Activated naive CD4-positive, alpha-beta T cell treated with anti-CD3 and anti-CD28 coated beads for 36 hours (primary cell): ENCODE measurements around the gene SOX1. TPM values are rescaled to one million over a fixed set of nuclear protein-coding genes. Genes with fewer than 3 reads are reported as not detected.

Experiments
- CTCF ChIA-PET: fragments of 350-600 bp; sonication (Branson Sonifier 250); formaldehyde crosslinking; loops from one replicate; lab custom pipeline; 2021; ENCODE audit warnings: antibody characterized with exemption; lab: Charles Lee
- DNase-seq: peaks from one replicate; pipeline ENCODE4 v3.0.0-alpha.2; 2020
- H3K27ac Mint-ChIP-seq: one replicate; pipeline ENCODE4 v1.8.0; 2021; ENCODE audit warnings: mild to moderate bottlenecking, mixed read lengths
- H3K27me3 Mint-ChIP-seq: one replicate; pipeline ENCODE4 v1.8.0; 2021; ENCODE audit warnings: low read depth, mixed read lengths
- H3K36me3 Mint-ChIP-seq: one replicate; pipeline ENCODE4 v1.8.0; 2021; ENCODE audit warnings: low read depth, mixed read lengths
- H3K4me1 Mint-ChIP-seq: one replicate; pipeline ENCODE4 v1.8.0; 2021; ENCODE audit warnings: low read depth, mixed read lengths
- H3K4me3 Mint-ChIP-seq: one replicate; pipeline ENCODE4 v1.8.0; 2021; ENCODE audit warnings: mild to moderate bottlenecking, moderate library complexity, mixed read lengths
- H3K9me3 Mint-ChIP-seq: one replicate; pipeline ENCODE4 v1.8.0; 2021; ENCODE audit warnings: mixed read lengths
- intact Hi-C: fragments of 100-400 bp; cut with micrococcal nuclease; formaldehyde crosslinking; loops from one replicate; pipeline ENCODE4 v1.15.1; 2023
- total RNA-seq, 2 experiments: library from RNA; stranded (reverse); gene quantifications; one replicate each; pipeline ENCODE4 v1.2.3, GENCODE V29; 2021

Gene SOX1
- total RNA-seq, 2 experiments from 2014 or later, result not detected

- intact Hi-C loops, result loop anchor here (2.0 to 5.0 kb wide), 2 partner anchors 16 to 53 kb away; no protein-coding TSS in a partner anchor
- no peak for DNase-seq
- peaks cover 72% of the 10 kb centered on the region for H3K27me3 Mint-ChIP-seq
- no peak overlapping the region for H3K27ac Mint-ChIP-seq
- H3K4me3 Mint-ChIP-seq, result no peak overlapping the region
- peaks cover 2% of the 10 kb centered on the region for H3K4me1 Mint-ChIP-seq
- CTCF ChIA-PET, result no interaction called here
- H3K9me3 Mint-ChIP-seq, result no peaks in the 10 kb centered on the region
- H3K36me3 Mint-ChIP-seq, result peaks cover 1% of the 10 kb centered on the region
Measured at GRCh38 chr13:112054616-112055015, 12.3 kb upstream of the SOX1 start.

GRCh38 chr13:112055036-112055914, 11.7 kb upstream of the SOX1 start:
- H3K9me3 Mint-ChIP-seq, result no peaks in the 10 kb centered on the region
- H3K4me1 Mint-ChIP-seq, result peaks cover 2% of the 10 kb centered on the region
- peaks cover 1% of the 10 kb centered on the region for H3K36me3 Mint-ChIP-seq
- peaks cover 75% of the 10 kb centered on the region for H3K27me3 Mint-ChIP-seq
- CTCF ChIA-PET, result no interaction called here
- DNase-seq, result no peak
- intact Hi-C loops, result loop anchor here (2.0 kb wide), 1 partner anchor 16 kb away; no protein-coding TSS in a partner anchor
- H3K27ac Mint-ChIP-seq, result no peak overlapping the region
- H3K4me3 Mint-ChIP-seq, result no peak overlapping the region

GRCh38 chr13:112055915-112056269, 11.1 kb upstream of the SOX1 start:
- DNase-seq, result no peak
- CTCF ChIA-PET, result no interaction called here
- H3K27ac Mint-ChIP-seq, result no peak overlapping the region
- H3K4me3 Mint-ChIP-seq, result no peak overlapping the region
- intact Hi-C loops, result loop anchor here (2.0 kb wide), 1 partner anchor 15 kb away; no protein-coding TSS in a partner anchor
- H3K9me3 Mint-ChIP-seq, result no peaks in the 10 kb centered on the region
- H3K27me3 Mint-ChIP-seq, result peaks cover 74% of the 10 kb centered on the region
- H3K4me1 Mint-ChIP-seq, result peaks cover 5% of the 10 kb centered on the region
- peaks cover 1% of the 10 kb centered on the region for H3K36me3 Mint-ChIP-seq

- DNase-seq, result no peak
- H3K27ac Mint-ChIP-seq, result no peak overlapping the region
- no peaks in the 10 kb centered on the region for H3K9me3 Mint-ChIP-seq
- CTCF ChIA-PET, result no interaction called here
- intact Hi-C loops, result no loop called here
- no peak overlapping the region for H3K4me3 Mint-ChIP-seq
- H3K4me1 Mint-ChIP-seq, result peaks cover 5% of the 10 kb centered on the region
- peaks cover 1% of the 10 kb centered on the region for H3K36me3 Mint-ChIP-seq
- H3K27me3 Mint-ChIP-seq, result peaks cover 74% of the 10 kb centered on the region
Measured at GRCh38 chr13:112056284-112056727, 10.6 kb upstream of the SOX1 start.

GRCh38 chr13:112056739-112057438, 10.1 kb upstream of the SOX1 start:
- H3K36me3 Mint-ChIP-seq, result peaks cover 1% of the 10 kb centered on the region

GRCh38 chr13:112057439-112057735, 9.6 kb upstream of the SOX1 start:
- Mint-ChIP-seq H3K4me1 (peaks cover 5% of the 10 kb centered on the region), H3K27me3 (peaks cover 75% of the 10 kb centered on the region), H3K36me3 (peaks cover 1% of the 10 kb centered on the region), H3K9me3 (no peaks in the 10 kb centered on the region), H3K4me3 (no peak overlapping the region), H3K27ac (no peak overlapping the region)
- intact Hi-C loops, result no loop called here
- CTCF ChIA-PET, result interaction anchor here (0.6 kb wide), 1 partner anchor 36 kb away, joined by 4 read pairs; no protein-coding TSS in a partner anchor
- no peak for DNase-seq

More at GRCh38 chr13:112056739-112057438, 10.1 kb upstream of the SOX1 start:
- Mint-ChIP-seq H3K9me3 (no peaks in the 10 kb centered on the region), H3K4me1 (peaks cover 5% of the 10 kb centered on the region), H3K27ac (no peak overlapping the region), H3K27me3 (peaks cover 75% of the 10 kb centered on the region), H3K4me3 (no peak overlapping the region)
- CTCF ChIA-PET, result no interaction called here
- intact Hi-C loops, result no loop called here
- no peak for DNase-seq

GRCh38 chr13:112057736-112058518, 9.0 kb upstream of the SOX1 start:
- intact Hi-C loops, result no loop called here
- CTCF ChIA-PET, result interaction anchor here (0.6 kb wide), 1 partner anchor 37 kb away, joined by 4 read pairs; no protein-coding TSS in a partner anchor
- no peak for DNase-seq
- Mint-ChIP-seq H3K27me3 (peaks cover 75% of the 10 kb centered on the region), H3K4me1 (peaks cover 5% of the 10 kb centered on the region), H3K27ac (no peak overlapping the region), H3K4me3 (no peak overlapping the region), H3K36me3 (peaks cover 1% of the 10 kb centered on the region), H3K9me3 (no peaks in the 10 kb centered on the region)

GRCh38 chr13:112058519-112058873, 8.5 kb upstream of the SOX1 start:
- no peak overlapping the region for H3K4me3 Mint-ChIP-seq
- no peak for DNase-seq
- CTCF ChIA-PET, result no interaction called here
- no peak overlapping the region for H3K27ac Mint-ChIP-seq
- peaks cover 1% of the 10 kb centered on the region for H3K36me3 Mint-ChIP-seq
- H3K9me3 Mint-ChIP-seq, result no peaks in the 10 kb centered on the region
- H3K27me3 Mint-ChIP-seq, result peaks cover 75% of the 10 kb centered on the region
- intact Hi-C loops, result no loop called here
- peaks cover 9% of the 10 kb centered on the region for H3K4me1 Mint-ChIP-seq

- no peak for DNase-seq
- intact Hi-C loops, result no loop called here
- Mint-ChIP-seq H3K27me3 (peaks cover 76% of the 10 kb centered on the region), H3K4me3 (no peak overlapping the region), H3K36me3 (peaks cover 1% of the 10 kb centered on the region), H3K27ac (no peak overlapping the region), H3K4me1 (peaks cover 9% of the 10 kb centered on the region), H3K9me3 (no peaks in the 10 kb centered on the region)
- CTCF ChIA-PET, result no interaction called here
Measured at GRCh38 chr13:112058941-112059340, 8.0 kb upstream of the SOX1 start.

- CTCF ChIA-PET, result no interaction called here
- peaks cover 80% of the 10 kb centered on the region for H3K27me3 Mint-ChIP-seq
Measured at GRCh38 chr13:112059457-112060281, 7.3 kb upstream of the SOX1 start.

GRCh38 chr13:112060282-112060830, 6.6 kb upstream of the SOX1 start:
- H3K4me3 Mint-ChIP-seq, result no peak overlapping the region
- no peak overlapping the region for H3K27ac Mint-ChIP-seq
- H3K27me3 Mint-ChIP-seq, result peaks cover 77% of the 10 kb centered on the region
- no peaks in the 10 kb centered on the region for H3K36me3 Mint-ChIP-seq
- DNase-seq, result no peak
- CTCF ChIA-PET, result no interaction called here
- intact Hi-C loops, result loop anchor here (5.0 kb wide), 2 partner anchors 528 to 547 kb away; no protein-coding TSS in a partner anchor
- H3K4me1 Mint-ChIP-seq, result peaks cover 9% of the 10 kb centered on the region
- H3K9me3 Mint-ChIP-seq, result no peaks in the 10 kb centered on the region

More at GRCh38 chr13:112059457-112060281, 7.3 kb upstream of the SOX1 start:
- no peak for DNase-seq
- H3K4me1 Mint-ChIP-seq, result peaks cover 9% of the 10 kb centered on the region
- H3K9me3 Mint-ChIP-seq, result no peaks in the 10 kb centered on the region
- H3K36me3 Mint-ChIP-seq, result peaks cover 1% of the 10 kb centered on the region
- intact Hi-C loops, result loop anchor here (5.0 kb wide), 2 partner anchors 527 to 548 kb away; no protein-coding TSS in a partner anchor
- H3K27ac Mint-ChIP-seq, result no peak overlapping the region
- no peak overlapping the region for H3K4me3 Mint-ChIP-seq
